ENCODE data around the gene EML3.
"Not testable (repeated sequence)": the region's sequence is repeated elsewhere in the genome, so short reads cannot be mapped to it uniquely, and the experiment has no call there.

Gene EML3

DNA sequence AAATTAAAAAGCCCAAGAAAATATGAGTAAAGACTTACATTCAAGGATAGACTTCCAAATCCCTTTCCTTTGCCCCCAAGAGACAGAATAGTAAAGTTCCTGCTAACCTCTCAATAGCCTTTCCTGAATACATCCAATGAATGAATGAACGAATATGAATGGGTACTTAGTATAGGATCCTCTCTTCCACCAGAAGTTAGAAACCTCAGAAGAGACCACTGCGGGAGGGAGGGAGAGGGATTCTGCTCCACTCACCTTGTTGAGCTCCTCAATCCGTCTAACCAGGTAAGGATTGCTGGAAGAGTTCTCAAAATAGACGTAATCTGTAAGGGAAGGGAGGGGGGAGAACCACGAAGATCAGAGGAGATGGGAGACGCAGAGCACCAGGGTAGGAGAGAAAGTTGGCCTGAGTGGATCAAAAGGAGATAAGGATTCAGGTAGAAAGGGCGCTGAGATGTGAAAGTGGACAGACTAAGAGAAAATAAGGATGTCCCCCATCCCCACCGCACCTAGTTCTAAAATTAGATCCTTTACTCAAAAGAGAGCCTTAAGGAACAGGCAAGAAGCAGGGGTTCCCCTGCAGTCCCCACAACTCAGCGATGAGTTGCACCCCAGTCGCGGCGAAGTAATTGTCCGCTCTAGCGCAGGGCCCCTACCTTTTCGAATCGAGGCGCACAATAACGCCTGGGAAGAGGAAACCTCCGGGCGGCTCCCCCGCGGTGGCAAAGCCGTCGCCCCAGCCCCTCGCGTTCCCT lies 12.0 kb downstream of the EML3 start:
- DNase-seq (ENCODE audit: low read depth): no peak

DNA sequence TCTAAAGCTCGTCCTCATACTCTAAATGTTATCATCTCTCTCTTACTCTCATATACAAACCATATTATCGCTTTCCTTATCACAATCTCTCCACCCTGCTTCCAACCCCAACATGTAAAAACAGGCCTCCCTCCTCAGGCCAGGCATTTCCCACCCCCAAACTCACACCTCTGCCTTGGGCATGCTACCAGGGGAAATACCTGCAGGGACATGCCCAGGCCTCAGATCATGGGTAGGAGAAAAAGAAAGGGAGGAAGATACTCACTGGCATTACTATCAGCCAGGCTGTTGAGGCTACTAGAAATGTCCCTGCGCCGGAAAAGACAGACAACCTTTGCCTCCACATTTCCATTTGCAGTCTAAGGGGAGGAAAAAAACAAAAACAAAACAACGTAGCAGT lies 12.7 kb downstream of the EML3 start:
- DNase-seq (ENCODE audit: low read depth): no peak

DNA sequence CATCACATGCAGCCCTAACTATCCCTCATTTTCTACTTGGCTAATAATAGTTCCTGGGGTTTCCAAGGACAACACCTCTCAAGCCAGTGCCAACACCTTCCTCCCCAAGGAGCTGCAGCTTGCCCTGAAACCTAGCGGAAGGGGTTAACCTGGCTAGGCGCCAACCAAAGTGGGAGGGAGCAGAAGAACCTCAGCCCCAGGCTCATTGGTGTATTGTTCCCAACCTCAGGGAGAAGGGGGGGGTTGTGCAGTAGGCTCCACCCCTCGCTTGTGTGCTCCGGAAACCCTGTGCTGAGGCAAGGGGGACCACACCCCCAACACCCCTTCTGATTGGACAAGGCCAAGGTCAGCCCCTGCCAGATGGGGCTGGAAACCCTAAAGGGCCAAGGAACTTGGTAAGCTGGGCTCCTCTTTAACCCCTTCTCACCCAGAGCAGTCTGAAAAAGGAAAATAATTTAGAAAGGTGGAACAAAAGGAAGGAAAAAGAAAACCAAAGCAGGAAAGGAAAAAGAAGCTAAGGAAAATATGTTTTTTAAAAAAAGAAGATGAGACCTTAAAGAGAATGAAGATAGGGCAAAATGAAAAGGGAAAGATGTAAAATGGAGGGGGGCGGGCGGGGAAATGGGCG lies 13.4 kb downstream of the EML3 start:
- DNase-seq (ENCODE audit: low read depth): peak; percentile 91

DNA sequence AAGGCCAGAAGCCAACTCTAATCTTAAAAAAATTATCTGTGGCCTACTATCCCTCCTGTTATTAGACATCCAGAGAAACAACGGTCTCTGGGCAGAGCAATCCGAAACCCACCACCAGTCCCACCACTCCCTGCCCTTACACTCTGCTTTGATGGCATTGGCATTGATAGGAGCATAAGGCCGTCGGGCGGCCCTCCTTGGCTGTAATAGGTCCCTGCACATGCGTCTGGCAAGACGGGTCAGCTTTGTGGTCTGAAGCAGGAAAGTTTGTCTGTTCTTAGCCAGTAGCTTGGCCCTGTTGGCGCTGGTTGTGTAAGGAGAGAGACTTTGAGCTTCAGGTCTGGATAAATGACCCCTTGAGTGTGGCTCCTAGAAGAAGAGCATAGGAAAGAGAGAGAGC lies 17.5 kb downstream of the EML3 start:
- no peak for DNase-seq (ENCODE audit: low read depth)

- DNase-seq (ENCODE audit: low read depth): peak; percentile 69
Measured at GRCh38 chr11:62593434-62594044, 19.0 kb downstream of the EML3 start.

- no peak for DNase-seq (ENCODE audit: low read depth)
Measured at GRCh38 chr11:62592989-62593421, 19.6 kb downstream of the EML3 start.

GRCh38 chr11:62592146-62592815 lies 20.3 kb downstream of the EML3 start:
- DNase-seq (ENCODE audit: low read depth): no peak

DNA sequence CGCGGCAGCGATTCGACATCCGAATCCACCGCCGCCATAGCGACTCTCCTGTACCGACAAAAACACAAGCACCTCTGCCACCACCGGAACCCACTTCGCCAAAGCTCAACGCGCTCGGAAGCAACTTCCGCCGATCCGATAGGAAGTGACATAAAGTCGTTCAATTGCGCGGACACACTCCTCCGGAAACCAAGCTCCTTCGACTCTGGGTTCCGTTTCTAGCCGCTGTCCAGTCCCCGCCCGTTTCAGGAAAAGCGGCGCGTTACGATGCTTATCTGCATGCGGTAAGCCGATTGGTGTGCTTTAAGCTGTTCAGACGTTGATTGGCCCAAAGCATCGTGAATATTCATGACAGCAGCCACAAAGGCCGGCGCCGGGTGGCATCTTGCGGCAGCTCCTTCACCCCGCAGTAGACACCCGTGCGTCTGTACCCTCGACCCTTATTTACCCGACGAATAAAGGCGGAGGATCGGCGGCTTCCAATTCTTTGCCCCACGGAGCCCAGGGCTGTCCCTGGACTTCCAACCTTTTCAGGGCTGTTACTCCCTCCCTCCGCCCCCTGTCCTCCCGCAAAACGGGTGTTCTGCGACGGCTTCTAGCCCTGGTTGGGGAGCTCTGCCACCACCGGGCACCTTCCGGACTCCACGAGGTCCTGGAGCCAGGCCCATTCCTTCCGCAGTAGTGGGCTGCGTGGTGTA lies 21.0 kb downstream of the EML3 start, which contains the start of gene TUT1:
TUT1 (minus strand) TSS at position 76 of the 698 bp plus-strand sequence; CDS start at position 38, 38 bp downstream.
- DNase-seq (ENCODE audit: low read depth): peak; percentile 95

DNA sequence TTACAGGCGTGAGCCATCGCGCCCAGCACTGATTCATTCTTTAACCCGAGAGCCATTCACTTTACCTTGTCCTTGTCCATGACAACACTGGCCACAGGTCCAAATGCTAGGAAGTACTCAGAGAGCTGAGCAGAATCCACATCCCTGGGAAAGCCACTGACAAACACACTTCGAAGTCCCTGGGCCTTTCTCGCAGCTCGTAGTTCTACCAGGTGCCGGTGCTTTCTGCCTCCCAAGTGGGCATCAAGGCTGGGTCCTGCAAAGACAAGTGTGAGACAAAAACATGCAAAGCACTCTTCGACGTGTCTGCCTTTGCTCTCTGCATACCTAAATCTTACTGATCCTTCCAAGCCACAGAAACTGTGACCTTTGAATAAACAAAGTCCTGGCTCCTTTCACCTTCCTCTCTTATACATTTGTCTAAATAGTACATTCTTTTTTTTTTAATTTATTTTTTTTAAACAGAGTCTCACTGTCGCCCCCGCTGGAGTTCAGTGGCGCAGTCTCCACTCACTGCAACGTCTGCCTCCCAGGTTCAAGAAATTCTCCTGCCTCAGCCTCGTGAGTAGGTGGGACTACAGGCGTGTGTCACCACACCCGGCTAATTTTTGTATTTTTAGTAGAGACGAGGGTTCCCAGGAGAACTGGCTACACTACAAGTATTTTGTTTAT lies 23.5 kb downstream of the EML3 start:
- DNase-seq (ENCODE audit: low read depth): no peak

- not testable (repeated sequence) for DNase-seq (ENCODE audit: low read depth)
Measured at GRCh38 chr11:62585356-62585755, 27.2 kb downstream of the EML3 start.

GRCh38 chr11:62581735-62582134 lies 30.8 kb downstream of the EML3 start:
- DNase-seq (ENCODE audit: low read depth): not testable (repeated sequence)

- no peak for DNase-seq (ENCODE audit: low read depth)
Measured at GRCh38 chr11:62580959-62581715, 31.4 kb downstream of the EML3 start.

DNA sequence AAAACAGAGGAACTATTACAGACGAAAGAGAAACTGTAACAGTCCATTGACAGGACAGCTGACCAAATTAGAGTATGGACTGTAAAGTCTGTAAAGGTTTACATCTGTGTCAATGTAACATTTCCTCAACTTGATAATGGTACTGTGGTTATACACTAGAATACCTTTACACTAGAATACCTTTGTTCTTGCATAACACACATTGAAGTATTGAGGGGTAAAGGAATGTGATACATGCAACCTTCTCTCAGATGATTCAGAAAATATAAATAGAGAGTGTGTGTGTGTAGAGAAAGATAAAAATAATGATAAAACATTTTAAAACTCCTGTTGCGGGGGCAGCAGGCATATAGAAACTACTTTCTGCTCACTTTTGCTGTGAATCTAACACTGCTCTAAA lies 33.3 kb downstream of the EML3 start:
- no peak for DNase-seq (ENCODE audit: low read depth)

- DNase-seq (ENCODE audit: low read depth): no peak
Measured at GRCh38 chr11:62578541-62578940, 34.0 kb downstream of the EML3 start.

- DNase-seq (ENCODE audit: low read depth): no peak
Measured at GRCh38 chr11:62577046-62577714, 35.4 kb downstream of the EML3 start.

- DNase-seq (ENCODE audit: low read depth): no peak
Measured at GRCh38 chr11:62575837-62576236, 36.7 kb downstream of the EML3 start.

GRCh38 chr11:62575156-62575555 lies 37.4 kb downstream of the EML3 start:
- no peak for DNase-seq (ENCODE audit: low read depth)

- no peak for DNase-seq (ENCODE audit: low read depth)
Measured at GRCh38 chr11:62574363-62575071, 38.1 kb downstream of the EML3 start.

DNA sequence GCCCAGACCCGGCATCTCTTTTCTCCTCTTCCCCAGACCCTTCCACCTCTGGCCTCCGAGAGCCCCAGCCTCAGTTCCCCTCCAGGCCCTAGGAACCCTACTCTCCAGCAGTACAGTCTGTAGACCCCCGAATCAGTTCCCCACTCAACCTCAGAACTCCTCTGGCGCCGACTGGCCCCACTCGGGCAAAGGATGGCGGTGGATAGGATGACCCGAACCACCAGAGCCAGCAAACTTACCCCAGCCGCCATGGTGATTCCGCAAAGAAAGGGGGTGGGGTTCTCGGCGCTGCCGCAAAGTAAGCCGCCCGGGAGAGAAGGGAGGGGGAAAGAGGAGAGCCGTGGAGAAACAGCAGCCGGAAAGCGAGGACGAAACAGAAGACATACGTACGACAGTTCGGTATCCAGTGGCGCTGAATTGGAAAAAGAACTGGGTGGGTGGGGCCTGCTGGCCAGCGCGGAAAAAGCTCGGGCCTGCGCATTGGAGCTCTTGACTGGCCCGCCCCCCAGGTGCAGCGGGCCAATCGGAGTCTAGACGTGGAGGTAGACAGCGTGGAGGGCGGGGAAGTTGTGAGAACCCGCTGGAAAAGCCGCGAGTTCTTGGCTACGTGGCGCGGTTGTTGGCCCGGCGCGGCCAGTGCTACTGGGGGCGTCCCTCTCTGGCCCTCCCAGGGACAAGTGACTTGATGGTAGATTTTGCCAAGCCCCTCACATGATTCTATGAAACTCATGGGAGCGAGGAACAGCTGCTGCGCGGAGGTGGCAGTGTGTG lies 38.8 kb downstream of the EML3 start, which contains the start of gene EEF1G:
EEF1G (minus strand) TSS at position 300 of the 771 bp plus-strand sequence; CDS start at position 251, 49 bp downstream.
- DNase-seq (ENCODE audit: low read depth): peak; percentile 97

All from activated T-cell treated with anti-CD3 and anti-CD28 coated beads for 48 hours (primary cell).